Measurements from ENCODE around the gene ZNF446.
"Not testable (repeated sequence)": the region's sequence is repeated elsewhere in the genome, so short reads cannot be mapped to it uniquely, and the experiment has no call there.

Gene ZNF446

GRCh38 chr19:58500242-58500641, 24.1 kb downstream of the ZNF446 start:
- H3K4me3 ChIP-seq (ENCODE audit: low read depth, low read length) = peak overlapping the region; percentile 76; the same call in 1 of the 2 replicates
- no peaks in the 10 kb centered on the region for H3K27me3 ChIP-seq (ENCODE audit: insufficient read depth, low read length)
- no peaks in the 10 kb centered on the region for H3K79me2 ChIP-seq (ENCODE audit: control insufficient read depth, insufficient read depth, low read length, unreplicated experiment)
- H3K4me1 ChIP-seq (ENCODE audit: control insufficient read depth, insufficient read depth, low read length, unreplicated experiment) = no peaks in the 10 kb centered on the region
- no peaks in the 10 kb centered on the region for H3K36me3 ChIP-seq (ENCODE audit: insufficient read depth, low read length)
- H2AFZ ChIP-seq (ENCODE audit: low read length, unreplicated experiment) = no peak overlapping the region
- H3K27ac ChIP-seq (ENCODE audit: low read depth, low read length) = no peak overlapping the region

DNA sequence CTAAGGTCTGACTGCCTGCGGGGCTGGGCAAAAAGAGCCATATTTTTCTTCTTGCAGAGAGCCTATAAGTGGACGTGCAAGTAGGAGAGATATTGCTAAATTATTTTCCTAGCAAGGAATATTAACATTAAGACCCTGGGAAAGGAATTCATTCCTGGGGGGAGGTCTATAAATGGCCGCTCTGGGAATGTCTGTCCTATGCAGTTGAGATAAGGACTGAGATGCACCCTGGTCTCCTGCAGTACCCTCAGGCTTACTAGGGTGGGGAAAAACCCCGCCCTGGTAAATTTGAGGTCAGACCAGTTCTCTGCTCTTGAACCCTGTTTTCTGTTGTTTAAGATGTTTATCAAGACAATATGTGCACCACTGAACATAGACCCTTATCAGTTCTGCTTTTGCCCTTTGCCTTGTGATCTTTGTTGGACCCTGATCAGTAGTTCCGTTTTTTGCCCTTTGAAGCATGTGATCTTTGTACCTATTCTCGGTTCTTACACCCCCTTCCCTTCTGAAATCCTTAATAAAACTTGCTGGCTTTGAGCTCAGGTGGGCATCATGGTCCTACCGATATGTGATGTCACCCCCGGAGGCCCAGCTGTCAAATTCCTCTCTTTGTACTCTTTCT, 31.6 kb downstream of the ZNF446 start:
- not testable (repeated sequence) for H3K4me3 ChIP-seq (ENCODE audit: low read depth, low read length); H3K36me3 ChIP-seq (ENCODE audit: insufficient read depth, low read length); H3K27me3 ChIP-seq (ENCODE audit: insufficient read depth, low read length); H3K4me1 ChIP-seq (ENCODE audit: control insufficient read depth, insufficient read depth, low read length, unreplicated experiment); H3K79me2 ChIP-seq (ENCODE audit: control insufficient read depth, insufficient read depth, low read length, unreplicated experiment); H2AFZ ChIP-seq (ENCODE audit: low read length, unreplicated experiment); H3K27ac ChIP-seq (ENCODE audit: low read depth, low read length)

GRCh38 chr19:58509731-58510083, 33.6 kb downstream of the ZNF446 start:
- H3K4me1 ChIP-seq (ENCODE audit: control insufficient read depth, insufficient read depth, low read length, unreplicated experiment) = no peaks in the 10 kb centered on the region
- H3K36me3 ChIP-seq (ENCODE audit: insufficient read depth, low read length) = no peaks in the 10 kb centered on the region
- peaks cover 4% of the 10 kb centered on the region for H3K79me2 ChIP-seq (ENCODE audit: control insufficient read depth, insufficient read depth, low read length, unreplicated experiment)
- no peak overlapping the region for H3K27ac ChIP-seq (ENCODE audit: low read depth, low read length)
- H2AFZ ChIP-seq (ENCODE audit: low read length, unreplicated experiment) = no peak overlapping the region
- no peak overlapping the region for H3K4me3 ChIP-seq (ENCODE audit: low read depth, low read length)
- H3K27me3 ChIP-seq (ENCODE audit: insufficient read depth, low read length) = no peaks in the 10 kb centered on the region

- H3K27ac ChIP-seq (ENCODE audit: low read depth, low read length) = no peak overlapping the region
- no peak overlapping the region for H2AFZ ChIP-seq (ENCODE audit: low read length, unreplicated experiment)
- H3K4me1 ChIP-seq (ENCODE audit: control insufficient read depth, insufficient read depth, low read length, unreplicated experiment) = no peaks in the 10 kb centered on the region
- no peak overlapping the region for H3K4me3 ChIP-seq (ENCODE audit: low read depth, low read length)
- H3K79me2 ChIP-seq (ENCODE audit: control insufficient read depth, insufficient read depth, low read length, unreplicated experiment) = peaks cover 4% of the 10 kb centered on the region
- no peaks in the 10 kb centered on the region for H3K36me3 ChIP-seq (ENCODE audit: insufficient read depth, low read length)
- no peaks in the 10 kb centered on the region for H3K27me3 ChIP-seq (ENCODE audit: insufficient read depth, low read length)
Observed at GRCh38 chr19:58510084-58510862, 34.1 kb downstream of the ZNF446 start.

- no peak within 1 kb of the TSS for H3K27ac ChIP-seq (ENCODE audit: low read depth, low read length)
Observed at GRCh38 chr19:58511353-58512208, 35.4 kb downstream of the ZNF446 start, which contains the start of gene SLC27A5. Gene SLC27A5 (minus strand): TSS chr19:58511992. CDS start chr19:58511955, 37 bp downstream.

GRCh38 chr19:58513213-58513693, 37.1 kb downstream of the ZNF446 start:
- Histone ChIP-seq H3K36me3 (ENCODE audit: insufficient read depth, low read length) (no peaks in the 10 kb centered on the region), H3K27ac (ENCODE audit: low read depth, low read length) (no peak overlapping the region), H3K79me2 (ENCODE audit: control insufficient read depth, insufficient read depth, low read length, unreplicated experiment) (peaks cover 19% of the 10 kb centered on the region), H3K4me1 (ENCODE audit: control insufficient read depth, insufficient read depth, low read length, unreplicated experiment) (peaks cover 3% of the 10 kb centered on the region), H2AFZ (ENCODE audit: low read length, unreplicated experiment) (no peak overlapping the region), H3K27me3 (ENCODE audit: insufficient read depth, low read length) (no peaks in the 10 kb centered on the region), H3K4me3 (ENCODE audit: low read depth, low read length) (no peak overlapping the region)

More at GRCh38 chr19:58511353-58512208, 35.4 kb downstream of the ZNF446 start, which contains the start of gene SLC27A5:
- H3K4me3 ChIP-seq (ENCODE audit: low read depth, low read length) = no peak within 1 kb of the TSS
- H2AFZ ChIP-seq (ENCODE audit: low read length, unreplicated experiment) = no peak within 1 kb of the TSS
- no peaks in the 10 kb centered on the region for H3K36me3 ChIP-seq (ENCODE audit: insufficient read depth, low read length)
- no peaks in the 10 kb centered on the region for H3K27me3 ChIP-seq (ENCODE audit: insufficient read depth, low read length)
- peaks cover 7% of the 10 kb centered on the region for H3K79me2 ChIP-seq (ENCODE audit: control insufficient read depth, insufficient read depth, low read length, unreplicated experiment)
- H3K4me1 ChIP-seq (ENCODE audit: control insufficient read depth, insufficient read depth, low read length, unreplicated experiment) = no peaks in the 10 kb centered on the region

DNA sequence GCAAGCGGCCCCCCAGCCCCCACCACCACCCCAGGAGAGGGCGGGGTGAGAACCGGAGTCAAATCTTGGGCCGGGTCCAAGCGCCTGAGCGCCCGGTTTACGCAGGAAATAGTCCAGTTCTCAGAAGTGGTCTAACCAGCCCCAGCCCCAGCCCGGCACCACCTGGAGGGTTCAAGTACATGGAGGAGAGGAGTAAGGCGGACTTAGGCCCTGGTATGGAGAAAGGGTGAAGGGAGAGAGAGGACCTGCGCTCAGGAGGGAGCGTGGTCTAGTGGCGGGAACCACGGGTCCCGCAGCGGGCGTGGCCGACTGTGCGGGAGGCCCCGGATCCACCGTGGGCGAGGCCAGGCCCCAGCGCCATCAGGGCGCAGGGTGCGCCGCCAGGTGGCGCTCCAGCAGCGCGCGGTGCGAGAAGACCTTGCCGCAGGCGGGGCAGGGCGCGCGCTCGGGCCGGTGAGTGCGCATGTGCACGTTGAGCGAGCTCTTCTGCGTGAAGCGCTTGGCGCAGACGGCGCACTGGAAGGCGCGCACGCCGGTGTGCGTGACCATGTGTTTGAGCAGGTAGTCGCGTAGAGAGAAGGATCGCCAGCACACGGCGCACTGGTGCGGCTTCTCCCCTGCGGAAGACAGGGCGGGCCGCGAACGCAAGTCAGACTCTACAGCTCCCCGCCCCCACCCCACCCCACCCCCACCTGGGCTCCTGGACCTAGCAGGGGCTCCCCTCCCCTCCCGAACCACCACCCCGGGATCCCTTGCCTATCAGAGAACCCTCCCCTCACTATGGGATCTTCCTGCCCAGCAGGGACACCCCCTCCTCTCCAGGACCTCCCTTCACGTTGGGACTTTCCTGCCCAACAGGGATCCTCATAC, 37.8 kb downstream of the ZNF446 start:
- Histone ChIP-seq H3K27me3 (ENCODE audit: insufficient read depth, low read length) (no peaks in the 10 kb centered on the region), H3K4me3 (ENCODE audit: low read depth, low read length) (peak overlapping the region; percentile 63), H3K36me3 (ENCODE audit: insufficient read depth, low read length) (no peaks in the 10 kb centered on the region), H3K4me1 (ENCODE audit: control insufficient read depth, insufficient read depth, low read length, unreplicated experiment) (peaks cover 4% of the 10 kb centered on the region), H3K27ac (ENCODE audit: low read depth, low read length) (no peak overlapping the region), H2AFZ (ENCODE audit: low read length, unreplicated experiment) (no peak overlapping the region), H3K79me2 (ENCODE audit: control insufficient read depth, insufficient read depth, low read length, unreplicated experiment) (peaks cover 25% of the 10 kb centered on the region)

- Histone ChIP-seq H3K27ac (ENCODE audit: low read depth, low read length) (no peak overlapping the region), H3K4me3 (ENCODE audit: low read depth, low read length) (peak overlapping the region; percentile 63), H2AFZ (ENCODE audit: low read length, unreplicated experiment) (no peak overlapping the region), H3K4me1 (ENCODE audit: control insufficient read depth, insufficient read depth, low read length, unreplicated experiment) (peaks cover 4% of the 10 kb centered on the region), H3K27me3 (ENCODE audit: insufficient read depth, low read length) (no peaks in the 10 kb centered on the region), H3K36me3 (ENCODE audit: insufficient read depth, low read length) (no peaks in the 10 kb centered on the region), H3K79me2 (ENCODE audit: control insufficient read depth, insufficient read depth, low read length, unreplicated experiment) (peaks cover 25% of the 10 kb centered on the region)
Observed at GRCh38 chr19:58514564-58515022, 38.4 kb downstream of the ZNF446 start.

- Histone ChIP-seq H3K4me1 (ENCODE audit: control insufficient read depth, insufficient read depth, low read length, unreplicated experiment) (peaks cover 4% of the 10 kb centered on the region), H3K27ac (ENCODE audit: low read depth, low read length) (no peak overlapping the region), H3K79me2 (ENCODE audit: control insufficient read depth, insufficient read depth, low read length, unreplicated experiment) (peaks cover 25% of the 10 kb centered on the region)
Observed at GRCh38 chr19:58515259-58515658, 39.1 kb downstream of the ZNF446 start.

More at GRCh38 chr19:58515259-58515658, 39.1 kb downstream of the ZNF446 start:
- no peaks in the 10 kb centered on the region for H3K36me3 ChIP-seq (ENCODE audit: insufficient read depth, low read length)
- no peak overlapping the region for H3K4me3 ChIP-seq (ENCODE audit: low read depth, low read length)
- no peaks in the 10 kb centered on the region for H3K27me3 ChIP-seq (ENCODE audit: insufficient read depth, low read length)
- H2AFZ ChIP-seq (ENCODE audit: low read length, unreplicated experiment) = no peak overlapping the region

Measured in ACC112 (cell line).